Measurements from ENCODE around the gene RELN. TPM values are rescaled to one million over a fixed set of nuclear protein-coding genes. Genes with fewer than 3 reads are reported as not detected.

Gene RELN
- polyA plus RNA-seq, 10 donors: 4.5 to 14.3 (median 7.3) TPM

GRCh38 chr7:103569621-103570305 is 419.7 kb downstream of the RELN start:
- no peak for DNase-seq

GRCh38 chr7:103564416-103564815 is 425.0 kb downstream of the RELN start:
- no peak for DNase-seq

GRCh38 chr7:103560136-103560535 is 429.3 kb downstream of the RELN start:
- DNase-seq: no peak

DNA sequence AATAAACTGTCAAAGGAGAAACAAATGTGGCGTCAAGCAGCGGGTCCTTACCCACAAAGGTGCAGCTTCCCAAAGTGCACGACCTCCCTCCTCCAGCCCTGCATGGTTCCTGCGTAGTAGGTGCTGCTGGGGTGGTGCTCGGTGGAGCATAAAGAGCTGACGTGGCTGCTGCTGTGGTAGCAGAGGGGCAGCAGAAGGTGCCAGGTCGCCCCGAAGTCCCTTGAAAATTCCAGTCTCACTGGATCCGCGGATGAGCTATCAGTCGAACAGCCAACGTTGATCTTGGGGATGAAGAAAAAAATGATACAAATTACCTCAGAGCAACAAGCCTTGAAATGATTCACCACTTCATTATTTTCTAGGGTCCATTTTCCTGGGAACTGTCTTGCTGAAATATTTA is 438.4 kb downstream of the RELN start:
- DNase-seq: no peak

GRCh38 chr7:103549786-103550185 is 439.7 kb downstream of the RELN start:
- no peak for DNase-seq

- no peak for DNase-seq
Measured at GRCh38 chr7:103547451-103548284, 441.8 kb downstream of the RELN start.

DNA sequence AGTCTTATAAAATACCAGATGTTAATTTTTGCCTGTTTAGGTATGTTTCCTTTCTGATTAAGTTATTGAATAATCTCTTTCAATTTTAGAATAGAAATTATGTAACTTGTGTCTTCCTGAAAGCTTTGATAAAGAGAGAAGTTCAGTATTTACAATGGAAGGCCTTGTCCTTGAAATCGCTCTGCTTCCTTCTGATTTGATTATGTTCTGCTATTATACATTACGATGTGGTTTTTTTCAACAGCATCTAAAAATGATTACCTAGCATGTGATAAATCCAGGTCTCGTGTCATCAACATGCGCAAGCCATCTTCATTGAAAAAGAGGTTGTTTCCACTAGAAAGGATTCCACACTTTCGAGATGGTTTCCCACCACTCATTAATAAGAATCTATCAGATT is 447.0 kb downstream of the RELN start:
- DNase-seq: no peak

- no peak for DNase-seq
Measured at GRCh38 chr7:103541947-103542346, 447.5 kb downstream of the RELN start.

DNA sequence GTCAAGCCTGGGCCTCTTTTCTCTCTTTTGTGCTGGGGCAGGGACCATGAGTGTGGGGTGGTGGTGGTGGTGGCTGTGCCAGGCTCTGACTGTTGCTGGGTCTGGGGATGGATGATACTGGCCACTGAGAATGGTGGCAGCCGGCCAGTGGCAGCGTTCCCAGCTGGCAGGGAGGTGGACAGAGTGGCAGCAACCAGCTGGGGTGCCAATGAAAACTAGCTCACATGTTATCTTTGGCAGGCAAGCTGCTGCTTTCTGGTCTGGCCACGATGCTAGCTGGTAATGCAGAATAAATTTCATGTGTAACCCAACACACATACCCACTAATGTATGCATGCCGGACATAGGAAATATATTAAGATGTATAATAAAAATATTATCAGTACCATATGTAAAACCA is 448.4 kb downstream of the RELN start:
- DNase-seq: peak; percentile 22 to 32 (median 29)

- DNase-seq: no peak
Measured at GRCh38 chr7:103540338-103540737, 449.1 kb downstream of the RELN start.

GRCh38 chr7:103539875-103540274 is 449.6 kb downstream of the RELN start:
- DNase-seq: no peak

DNA sequence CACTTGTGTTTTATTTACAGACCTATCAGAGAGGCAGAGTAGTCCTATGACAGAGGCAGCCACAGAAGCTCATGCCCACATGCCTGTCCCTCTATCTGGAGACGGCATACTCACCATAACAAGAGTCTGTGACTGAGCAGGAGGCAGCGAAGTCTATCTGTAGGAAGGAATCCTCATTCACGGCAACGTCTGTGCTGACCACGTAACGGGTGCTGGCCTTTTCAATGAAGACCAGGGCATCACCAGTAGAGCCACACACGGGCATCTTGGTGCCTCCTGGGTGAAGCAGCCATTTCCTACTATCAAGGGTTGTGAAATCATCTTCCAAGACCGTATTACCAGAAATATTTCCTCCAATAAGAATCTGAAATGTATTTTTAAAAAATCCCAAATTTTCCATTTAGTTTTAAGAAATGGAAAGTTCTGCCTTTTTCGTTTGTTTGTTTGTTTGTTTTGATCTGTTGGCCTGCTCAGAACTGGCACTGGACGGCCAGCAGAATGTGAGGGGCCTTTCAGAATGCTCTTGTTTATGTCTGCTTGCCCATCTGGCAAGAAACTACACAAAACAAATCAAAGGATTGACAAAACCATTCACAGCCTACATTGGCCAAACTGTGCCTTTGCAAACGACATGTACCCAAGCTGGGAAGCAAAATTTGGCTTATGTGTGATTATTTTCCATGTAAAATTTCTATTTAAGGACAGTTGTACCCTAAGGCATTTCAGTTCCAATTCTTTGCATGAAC is 450.3 kb downstream of the RELN start:
- DNase-seq: no peak

GRCh38 chr7:103533761-103534160 is 455.7 kb downstream of the RELN start:
- DNase-seq: no peak

GRCh38 chr7:103532955-103533354 is 456.5 kb downstream of the RELN start:
- DNase-seq: no peak

- no peak for DNase-seq
Measured at GRCh38 chr7:103528152-103528551, 461.3 kb downstream of the RELN start.

GRCh38 chr7:103525937-103526336 is 463.5 kb downstream of the RELN start:
- no peak for DNase-seq

DNA sequence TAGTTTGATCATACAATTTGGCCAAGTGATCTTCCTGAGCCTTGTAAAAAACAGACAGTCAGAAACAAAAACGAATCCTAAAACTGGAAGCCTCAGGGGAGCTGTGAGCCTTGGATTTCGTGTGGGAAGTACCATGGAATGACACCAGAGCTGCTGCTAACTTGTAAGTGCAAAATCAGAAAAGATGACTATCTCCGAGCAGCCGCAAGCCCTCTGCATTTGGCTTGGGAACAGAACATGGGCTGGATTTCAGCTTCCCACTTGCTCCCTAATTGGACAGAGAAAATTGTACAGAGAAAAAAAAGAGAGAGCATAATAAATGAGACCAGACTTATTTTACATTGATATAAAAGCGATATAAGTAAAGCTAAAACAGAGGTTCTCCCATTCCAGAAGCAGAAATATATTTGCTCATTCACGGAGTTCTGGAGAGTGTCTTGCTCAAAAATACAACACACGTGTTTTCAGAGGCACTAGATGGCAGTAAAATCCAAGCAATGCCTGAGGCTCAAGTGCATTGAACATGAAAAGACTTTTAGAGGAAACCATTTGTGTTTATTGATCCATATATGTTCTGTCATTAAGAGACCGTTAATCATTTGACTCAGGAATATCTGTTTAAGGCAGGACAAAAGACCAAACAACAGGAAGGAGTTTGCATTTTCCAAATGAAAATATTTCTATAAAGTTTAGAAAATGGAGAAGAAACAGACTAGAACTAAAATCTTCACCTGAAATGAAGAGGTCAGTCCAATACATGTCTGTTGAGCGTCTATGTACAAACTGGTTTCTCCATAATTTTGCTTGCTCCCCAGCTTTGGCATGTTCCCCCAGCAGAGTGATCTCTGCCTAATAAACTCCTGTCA is 465.2 kb downstream of the RELN start:
- DNase-seq: peak; percentile 7 to 39 (median 34)

DNA sequence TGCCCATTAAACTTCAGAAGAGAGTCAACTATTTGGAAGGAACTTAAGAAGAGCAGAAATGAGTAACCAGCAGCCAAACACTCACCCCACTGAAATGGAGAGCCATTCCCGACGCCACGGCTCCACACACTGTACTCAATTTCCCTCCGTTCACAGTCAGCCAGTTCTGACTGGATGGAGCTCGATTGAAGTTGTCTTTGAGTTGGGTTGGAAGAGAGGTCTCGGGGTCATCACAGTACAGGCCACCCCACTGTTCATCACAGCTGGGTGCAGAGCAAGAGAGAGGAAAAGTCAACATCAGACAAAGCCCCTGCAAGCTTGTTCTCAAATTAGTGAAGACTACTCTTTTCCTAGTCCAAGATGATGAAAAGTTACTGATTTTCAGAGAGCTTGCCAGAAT is 467.5 kb downstream of the RELN start:
- DNase-seq: no peak

- DNase-seq: no peak
Measured at GRCh38 chr7:103504505-103505135, 484.8 kb downstream of the RELN start.

DNA sequence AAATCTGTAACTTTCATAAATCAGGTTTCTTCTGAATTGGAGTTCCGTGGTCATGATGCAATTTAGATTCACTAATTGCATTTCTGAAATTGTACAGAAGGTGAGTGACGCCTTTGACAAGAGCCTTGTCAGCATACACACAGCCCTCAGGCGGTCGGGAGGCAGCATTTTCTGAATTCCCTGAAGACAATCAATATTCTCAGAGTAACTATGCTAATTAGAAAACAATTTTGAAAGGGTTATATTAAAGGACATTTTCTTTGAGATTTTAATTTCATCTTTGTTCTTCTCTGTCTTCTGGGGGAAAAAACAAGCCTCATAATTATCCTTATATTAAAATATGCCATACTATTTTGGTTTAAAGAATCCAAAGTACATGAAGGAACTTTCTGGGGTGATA is 488.3 kb downstream of the RELN start:
- no peak for DNase-seq

GRCh38 chr7:103499976-103500375 is 489.5 kb downstream of the RELN start:
- DNase-seq: no peak

All from muscle of back (tissue), 11 donors.